Coronary artery (tissue), 2 donors: ENCODE data around the gene PRTN3.

Source experiments
- DNase-seq: peaks from one replicate; pipeline ENCODE4 v3.0.0-alpha.2; 2017; ENCODE audit warnings: low spot score
- H3K27ac ChIP-seq, 2 donors: fragments of 200-600 bp; sonication (generic); one replicate each; pipeline ENCODE4 v1.5.1; 2016 to 2019
- H3K4me3 ChIP-seq: fragments of 200-600 bp; sonication (generic); 2 replicates; pipeline ENCODE4 v1.5.1; 2016; ENCODE audit warnings: mild to moderate bottlenecking, moderate library complexity
- TF ChIP-seq, protein P1 (sequence below): fragments of 200-600 bp; sonication (generic); IDR thresholded peaks from one replicate; pipeline ENCODE4 v1.5.1; 2019; ENCODE audit warnings: antibody characterized with exemption

PRTN3 gene

DNA sequence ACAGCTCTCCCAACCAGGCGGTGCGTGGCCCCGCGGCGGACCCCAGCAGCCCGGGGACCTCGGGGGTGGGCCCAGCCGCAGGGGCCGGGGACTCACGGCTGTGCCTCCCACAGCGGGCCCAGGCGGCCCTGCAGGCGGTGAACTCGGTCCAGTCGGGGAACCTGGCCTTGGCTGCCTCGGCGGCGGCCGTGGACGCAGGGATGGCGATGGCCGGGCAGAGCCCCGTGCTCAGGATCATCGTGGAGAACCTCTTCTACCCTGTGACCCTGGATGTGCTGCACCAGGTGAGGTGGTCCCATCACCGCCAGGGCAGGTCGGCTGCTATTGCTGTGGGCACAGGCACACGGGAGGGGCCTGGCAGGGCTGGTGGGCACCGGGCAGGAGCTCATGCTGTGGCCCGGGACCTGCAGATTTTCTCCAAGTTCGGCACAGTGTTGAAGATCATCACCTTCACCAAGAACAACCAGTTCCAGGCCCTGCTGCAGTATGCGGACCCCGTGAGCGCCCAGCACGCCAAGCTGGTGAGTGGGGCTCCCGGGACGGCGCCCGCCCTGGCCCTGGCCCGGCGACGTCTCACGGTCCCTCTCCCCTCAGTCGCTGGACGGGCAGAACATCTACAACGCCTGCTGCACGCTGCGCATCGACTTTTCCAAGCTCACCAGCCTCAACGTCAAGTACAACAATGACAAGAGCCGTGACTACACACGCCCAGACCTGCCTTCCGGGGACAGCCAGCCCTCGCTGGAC lies 36.2 kb upstream of the PRTN3 start:
- no peak overlapping the region for H3K27ac ChIP-seq
- DNase-seq = no peak
- H3K4me3 ChIP-seq = no peak overlapping the region
- TF ChIP-seq, protein P1, sequence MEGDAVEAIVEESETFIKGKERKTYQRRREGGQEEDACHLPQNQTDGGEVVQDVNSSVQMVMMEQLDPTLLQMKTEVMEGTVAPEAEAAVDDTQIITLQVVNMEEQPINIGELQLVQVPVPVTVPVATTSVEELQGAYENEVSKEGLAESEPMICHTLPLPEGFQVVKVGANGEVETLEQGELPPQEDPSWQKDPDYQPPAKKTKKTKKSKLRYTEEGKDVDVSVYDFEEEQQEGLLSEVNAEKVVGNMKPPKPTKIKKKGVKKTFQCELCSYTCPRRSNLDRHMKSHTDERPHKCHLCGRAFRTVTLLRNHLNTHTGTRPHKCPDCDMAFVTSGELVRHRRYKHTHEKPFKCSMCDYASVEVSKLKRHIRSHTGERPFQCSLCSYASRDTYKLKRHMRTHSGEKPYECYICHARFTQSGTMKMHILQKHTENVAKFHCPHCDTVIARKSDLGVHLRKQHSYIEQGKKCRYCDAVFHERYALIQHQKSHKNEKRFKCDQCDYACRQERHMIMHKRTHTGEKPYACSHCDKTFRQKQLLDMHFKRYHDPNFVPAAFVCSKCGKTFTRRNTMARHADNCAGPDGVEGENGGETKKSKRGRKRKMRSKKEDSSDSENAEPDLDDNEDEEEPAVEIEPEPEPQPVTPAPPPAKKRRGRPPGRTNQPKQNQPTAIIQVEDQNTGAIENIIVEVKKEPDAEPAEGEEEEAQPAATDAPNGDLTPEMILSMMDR = no peak

DNA sequence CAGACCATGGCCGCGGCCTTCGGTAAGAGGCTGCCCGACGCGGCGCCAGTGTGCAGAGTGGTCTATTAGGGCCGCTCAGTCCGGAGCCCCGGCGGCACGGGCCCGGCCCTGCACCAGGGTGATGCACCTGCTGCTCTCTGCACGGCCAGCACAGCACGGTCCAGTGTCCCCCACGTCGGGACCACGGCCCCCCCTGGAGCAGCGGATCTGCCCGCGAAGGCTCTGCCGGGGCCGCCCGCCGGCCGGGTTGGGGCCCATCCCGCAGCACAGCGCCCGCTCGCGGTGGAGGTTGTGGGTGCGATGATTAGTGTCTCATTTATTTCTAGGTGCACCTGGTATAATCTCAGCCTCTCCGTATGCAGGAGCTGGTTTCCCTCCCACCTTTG lies 35.6 kb upstream of the PRTN3 start:
- Histone ChIP-seq H3K27ac (no peak overlapping the region), H3K4me3 (no peak overlapping the region)
- TF ChIP-seq, protein P1 = no peak
- no peak for DNase-seq

DNA sequence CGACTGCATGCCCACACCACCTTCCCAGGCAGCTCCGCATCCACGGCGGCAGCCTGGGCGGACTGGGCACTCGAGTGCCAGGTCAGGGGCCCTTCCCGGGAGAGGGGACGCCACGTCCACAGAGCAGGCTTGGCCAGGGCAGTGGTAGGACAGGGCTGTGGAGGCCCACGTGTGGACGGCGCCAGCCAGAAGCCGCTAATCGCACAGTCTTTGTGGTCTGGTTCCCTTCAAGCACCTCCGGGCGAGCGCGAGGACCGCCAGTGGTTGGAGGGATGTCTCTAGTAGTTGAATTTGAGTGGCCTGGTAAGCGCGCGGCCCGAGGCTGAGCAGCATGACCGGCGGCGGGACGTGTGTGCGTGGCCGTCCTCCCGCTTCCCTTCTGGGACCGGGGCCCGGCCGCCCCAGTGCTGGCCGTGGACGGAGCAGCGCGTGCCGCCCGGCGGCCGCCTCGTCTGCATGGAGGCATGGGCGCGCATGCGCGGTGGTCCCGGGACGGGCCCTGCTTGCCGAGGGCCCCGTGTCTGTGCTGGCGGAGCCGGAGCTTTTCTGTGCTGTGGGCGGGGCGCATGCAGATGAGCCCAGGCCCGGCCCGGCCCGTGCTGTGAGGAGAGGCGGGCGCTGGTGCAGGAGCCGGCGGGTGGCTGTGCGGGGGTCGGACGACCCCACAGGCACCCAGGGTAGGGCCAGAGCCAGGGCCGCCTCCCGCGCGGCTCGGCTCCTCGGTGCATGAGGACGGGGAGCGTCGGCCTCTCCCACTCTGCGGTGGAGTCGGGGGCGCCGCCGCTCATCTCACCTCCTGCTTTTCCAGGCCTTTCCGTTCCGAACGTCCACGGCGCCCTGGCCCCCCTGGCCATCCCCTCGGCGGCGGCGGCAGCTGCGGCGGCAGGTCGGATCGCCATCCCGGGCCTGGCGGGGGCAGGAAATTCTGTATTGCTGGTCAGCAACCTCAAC lies 34.9 kb upstream of the PRTN3 start:
- H3K4me3 ChIP-seq = no peak overlapping the region
- TF ChIP-seq, protein P1 = no peak
- no peak overlapping the region for H3K27ac ChIP-seq
- DNase-seq = no peak

DNA sequence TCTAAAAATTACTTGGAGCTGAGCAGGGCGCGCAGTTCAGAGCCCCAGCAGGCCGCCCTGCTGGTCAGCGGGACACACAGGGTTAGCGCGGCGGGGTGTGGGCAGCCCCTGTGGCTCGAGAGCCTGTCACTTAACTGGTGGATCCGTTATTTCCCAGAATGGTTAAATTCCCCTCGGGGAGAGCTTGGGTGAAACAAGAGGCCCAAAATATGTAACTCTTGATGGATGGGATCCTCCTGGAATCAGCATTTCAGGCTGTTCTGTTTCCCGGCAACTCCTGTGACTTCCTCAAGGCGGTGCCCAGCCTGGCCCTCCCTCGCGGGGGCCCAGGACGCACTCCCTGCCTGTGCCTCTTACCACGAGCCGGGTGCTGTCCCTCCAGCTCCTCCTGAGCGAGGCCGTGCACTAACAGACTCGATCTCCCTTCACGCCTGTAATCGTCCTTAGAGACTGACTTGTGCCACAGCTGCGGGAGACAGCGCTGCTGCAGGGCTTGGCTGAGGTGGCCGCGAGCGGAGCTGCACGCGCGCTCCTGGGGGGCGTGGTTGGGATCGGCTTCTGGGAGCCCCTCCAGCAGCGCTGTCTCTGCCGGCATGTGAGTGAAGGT lies 33.9 kb upstream of the PRTN3 start:
- no peak overlapping the region for H3K27ac ChIP-seq
- H3K4me3 ChIP-seq = no peak overlapping the region
- TF ChIP-seq, protein P1 = no peak
- DNase-seq = no peak

DNA sequence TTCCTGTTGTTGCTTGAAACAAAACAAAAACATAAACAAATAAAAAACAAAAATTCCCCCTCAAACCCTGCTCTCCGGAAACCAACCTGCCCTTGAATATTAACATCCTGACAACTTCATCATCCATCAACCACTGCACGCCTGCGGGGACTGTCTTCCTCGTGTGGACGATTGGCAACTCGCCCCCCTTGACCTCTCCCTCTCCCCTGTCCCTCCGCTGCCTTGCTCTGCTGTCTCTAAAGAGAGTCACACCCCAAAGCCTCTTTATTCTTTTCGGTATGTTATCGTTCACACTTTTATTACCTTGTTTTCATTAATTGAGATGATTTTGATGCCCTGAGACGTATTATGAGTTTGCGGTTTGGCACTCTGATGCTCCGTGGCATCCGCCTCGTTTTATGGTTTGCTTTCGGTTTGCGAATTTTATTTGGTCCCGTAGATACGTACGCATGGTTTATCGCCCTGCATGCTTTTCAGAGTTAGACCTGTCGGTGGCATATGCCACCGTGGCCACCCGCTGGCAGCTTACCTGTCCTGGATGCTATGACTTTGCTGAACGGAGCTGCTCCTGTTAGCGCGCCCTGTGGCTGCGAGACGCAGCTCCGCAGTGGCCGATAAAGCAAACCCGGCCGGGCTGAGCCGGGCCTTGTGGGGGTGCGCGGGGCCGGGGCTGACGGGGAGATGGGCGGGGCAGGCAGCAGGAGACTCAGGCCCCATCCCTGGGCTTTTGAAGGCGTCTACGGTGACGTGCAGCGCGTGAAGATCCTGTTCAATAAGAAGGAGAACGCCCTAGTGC lies 33.0 kb upstream of the PRTN3 start:
- Histone ChIP-seq H3K4me3 (no peak overlapping the region), H3K27ac (no peak overlapping the region)
- no peak for DNase-seq
- TF ChIP-seq, protein P1 = no peak

DNA sequence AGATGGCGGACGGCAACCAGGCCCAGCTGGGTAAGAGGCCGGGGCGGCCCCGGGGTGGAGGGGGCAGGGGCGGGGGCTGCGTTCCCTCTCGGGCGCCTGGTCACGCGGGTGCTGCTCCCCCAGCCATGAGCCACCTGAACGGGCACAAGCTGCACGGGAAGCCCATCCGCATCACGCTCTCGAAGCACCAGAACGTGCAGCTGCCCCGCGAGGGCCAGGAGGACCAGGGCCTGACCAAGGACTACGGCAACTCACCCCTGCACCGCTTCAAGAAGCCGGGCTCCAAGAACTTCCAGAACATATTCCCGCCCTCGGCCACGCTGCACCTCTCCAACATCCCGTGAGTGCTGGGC lies 32.4 kb upstream of the PRTN3 start:
- Histone ChIP-seq H3K4me3 (no peak overlapping the region), H3K27ac (no peak overlapping the region)
- no peak for DNase-seq
- TF ChIP-seq, protein P1 = no peak
